Uterus (tissue), 4 donors: ENCODE data around the gene DYRK3. TPM values are rescaled to one million over a fixed set of nuclear protein-coding genes. Genes with fewer than 3 reads are reported as not detected.
"Not testable (repeated sequence)": the region's sequence is repeated elsewhere in the genome, so short reads cannot be mapped to it uniquely, and the experiment has no call there.

Experiments used
- DNase-seq, 2 donors: peaks; one replicate each; pipeline ENCODE4 v3.0.0-alpha.2; 2019 to 2020
- H3K27ac ChIP-seq, 2 donors: fragments of 200-600 bp; sonication (generic); 1 replicate in 1 of 2; 2 replicates in 1 of 2; pipeline ENCODE4 v1.5.1; 2016 to 2018
- H3K27me3 ChIP-seq, 2 donors: fragments of 200-600 bp; sonication (generic); one replicate each; pipeline ENCODE4 v1.5.1; 2018 to 2019; ENCODE audit warnings: control low read depth in 1 of 2
- H3K36me3 ChIP-seq, 2 donors: fragments of 200-600 bp; sonication (generic); one replicate each; pipeline ENCODE4 v1.5.1; 2019; ENCODE audit warnings: control low read depth in 1 of 2
- H3K4me1 ChIP-seq, 2 donors: fragments of 200-600 bp; sonication (generic); one replicate each; pipeline ENCODE4 v1.5.1; 2018 to 2019; ENCODE audit warnings: control low read depth in 1 of 2
- H3K4me3 ChIP-seq, 2 donors: fragments of 200-600 bp; sonication (generic); 1 replicate in 1 of 2; 2 replicates in 1 of 2; pipeline ENCODE4 v1.5.1; 2018 to 2019; ENCODE audit warnings: mild to moderate bottlenecking in 1 of 2
- H3K9me3 ChIP-seq, 2 donors: fragments of 200-600 bp; sonication (generic); one replicate each; pipeline ENCODE4 v1.5.1; 2019; ENCODE audit warnings: control low read depth in 1 of 2
- CTCF ChIP-seq, 4 experiments: fragments of 200-600 bp in 2 of 4; fragments of 450-650 bp in 2 of 4; sonication (generic) in 2 of 4; IDR thresholded peaks; one replicate each; pipeline ENCODE4 v1.5.1; 2016 to 2019; ENCODE audit warnings: antibody characterized with exemption in 4 of 4, mild to moderate bottlenecking in 2 of 4, moderate library complexity in 1 of 4
- POLR2A ChIP-seq, 2 donors: fragments of 450-650 bp; IDR thresholded peaks; one replicate each; pipeline ENCODE4 v1.6.1; 2016; ENCODE audit warnings: antibody characterized with exemption in 2 of 2, mild to moderate bottlenecking in 1 of 2, moderate library complexity in 1 of 2
- intact Hi-C: fragments of 100-400 bp; cut with DNase I; formaldehyde crosslinking; loops from one replicate; pipeline ENCODE4 v1.15.1; 2023; ENCODE audit warnings: low total_unique reads
- total RNA-seq, 4 donors: library from RNA; depleted of rRNA in 3 of 4; stranded (reverse); fragments of >200 nt in 3 of 4; gene quantifications; one replicate each; pipeline versions ENCODE4 v1.1.0 to v1.2.4, GENCODE V29; 2014 to 2023
- donor health status: DM: yes; HTN: yes; CAD: no.

The DYRK3 gene
- total RNA-seq, 4 donors from 2014 or later: 10.8 to 24.7 (median 14.7) TPM

DNA sequence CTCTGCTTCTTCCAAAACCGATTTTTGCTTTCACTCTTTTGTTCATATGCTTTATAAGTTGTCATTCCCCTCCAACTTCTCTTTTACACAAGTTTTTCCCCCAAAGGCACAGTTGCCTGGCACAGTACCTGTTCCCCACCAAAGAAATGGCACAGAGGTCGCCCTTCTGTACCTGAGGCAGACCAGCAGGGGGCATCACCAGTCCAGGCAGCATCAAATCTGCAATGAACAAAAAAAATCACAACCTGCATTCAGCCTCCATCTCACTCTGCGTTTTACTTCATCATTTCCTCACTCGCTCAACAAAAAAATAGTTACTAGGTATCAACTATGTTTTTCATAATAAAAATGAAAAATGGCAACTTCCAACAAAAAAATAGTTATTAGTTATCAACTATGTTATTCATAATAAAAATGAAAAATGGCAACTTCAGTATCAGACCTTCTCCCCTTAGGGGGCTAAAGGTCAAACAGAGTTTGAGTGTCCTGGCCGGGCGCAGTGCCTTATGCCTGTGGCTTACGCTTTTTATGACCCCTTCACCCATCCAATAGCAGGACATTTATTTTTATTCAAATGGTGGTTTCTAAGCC lies 27.1 kb upstream of the DYRK3 start:
- Histone ChIP-seq H3K36me3 (no peaks in the 10 kb centered on the region), H3K27me3 (no peaks in the 10 kb centered on the region), H3K27ac (no peak overlapping the region), H3K4me1 (peaks cover 0 to 6% of the 10 kb centered on the region in 2 donors), H3K9me3 (no peaks in the 10 kb centered on the region), H3K4me3 (no peak overlapping the region)
- DNase-seq: no peak
- TF ChIP-seq CTCF (IDR thresholded peaks at IDR 0.05): peak; percentile 27 to 52 (median 44)
- TF ChIP-seq POLR2A (IDR thresholded peaks at IDR 0.05): no peak
- intact Hi-C loops: no loop called here

GRCh38 chr1:206609229-206609991 lies 25.9 kb upstream of the DYRK3 start:
- Histone ChIP-seq H3K4me1 (peaks cover 0 to 6% of the 10 kb centered on the region in 2 donors), H3K4me3 (no peak overlapping the region), H3K27me3 (no peaks in the 10 kb centered on the region), H3K36me3 (no peaks in the 10 kb centered on the region), H3K9me3 (no peaks in the 10 kb centered on the region), H3K27ac (no peak overlapping the region)
- TF ChIP-seq CTCF (IDR thresholded peaks at IDR 0.05): no peak
- TF ChIP-seq POLR2A (IDR thresholded peaks at IDR 0.05): no peak
- intact Hi-C loops: no loop called here
- DNase-seq: no peak

- Histone ChIP-seq H3K9me3 (no peaks in the 10 kb centered on the region), H3K4me3 (peak within 1 kb of the TSS; percentile 64 to 79), H3K4me1 (peaks cover 0 to 6% of the 10 kb centered on the region in 2 donors), H3K27ac (peak within 1 kb of the TSS; percentile 82 to 90), H3K36me3 (no peaks in the 10 kb centered on the region), H3K27me3 (no peaks in the 10 kb centered on the region)
- peak; percentile 92 to 97 for DNase-seq
- TF ChIP-seq POLR2A (IDR thresholded peaks at IDR 0.05) (peak; percentile 62 to 64), CTCF (IDR thresholded peaks at IDR 0.05) (peak; percentile 98 to 100 (median 100))
- intact Hi-C loops: no loop called here
Observed at GRCh38 chr1:206612129-206612876, 23.0 kb upstream of the DYRK3 start, which contains the start of gene EIF2D. EIF2D (minus strand) TSS chr1:206612465; CDS start chr1:206612342, 123 bp downstream.

GRCh38 chr1:206626396-206626795 lies 8.9 kb upstream of the DYRK3 start:
- H3K4me1 ChIP-seq, H3K27ac ChIP-seq, H3K4me3 ChIP-seq, H3K27me3 ChIP-seq, H3K9me3 ChIP-seq, DNase-seq, H3K36me3 ChIP-seq: not testable (repeated sequence)
- intact Hi-C loops: loop anchor here (10.0 kb wide), 1 partner anchor 98 kb away; no protein-coding TSS in a partner anchor

DNA sequence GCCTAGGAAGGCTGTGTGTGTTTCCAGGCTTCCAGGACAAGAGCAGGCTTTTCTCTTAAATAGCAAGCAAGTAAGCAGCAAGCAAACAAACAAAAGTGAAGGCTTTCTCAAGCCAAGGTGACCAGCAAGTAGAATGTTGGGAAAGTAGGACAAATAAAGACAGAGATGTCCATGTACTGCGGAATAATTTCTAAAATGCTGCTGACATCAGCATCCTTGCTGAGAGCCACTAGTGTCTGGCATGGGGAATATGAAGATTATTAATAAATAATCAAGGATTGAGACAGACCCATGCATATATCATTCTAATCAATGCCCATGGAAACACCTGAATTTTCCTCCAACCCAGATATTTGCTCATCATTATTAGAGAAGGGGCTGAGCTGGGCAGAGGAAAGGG lies 6.4 kb upstream of the DYRK3 start:
- H3K27me3 ChIP-seq: no peaks in the 10 kb centered on the region
- H3K4me3 ChIP-seq: no peak overlapping the region
- TF ChIP-seq CTCF (IDR thresholded peaks at IDR 0.05) (no peak), POLR2A (IDR thresholded peaks at IDR 0.05) (no peak)
- no peak overlapping the region for H3K27ac ChIP-seq
- no peaks in the 10 kb centered on the region for H3K4me1 ChIP-seq
- no peaks in the 10 kb centered on the region for H3K36me3 ChIP-seq
- DNase-seq: no peak
- no peaks in the 10 kb centered on the region for H3K9me3 ChIP-seq
- intact Hi-C loops: loop anchor here (10.0 kb wide), 1 partner anchor 96 kb away; no protein-coding TSS in a partner anchor
